T-cell (primary cell): ENCODE measurements around the gene EVI5L. TPM values are rescaled to one million over a fixed set of nuclear protein-coding genes. Genes with fewer than 3 reads are reported as not detected.
A peak's percentile ranks its signal among the peaks of the same experiment; 100 is the strongest.

Experiments
- ATAC-seq, 4 experiments: fragments of 200-7000 bp in 3 of 4; fragments of 150-1000 bp in 1 of 4; cut with Tn5 transposase; replicated peaks in 1 of 4; 1 replicate in 3 of 4; 2 replicates in 1 of 4; pipeline ENCODE4 v1.10.0; 2021; ENCODE audit warnings: moderate library complexity in 3 of 4, mild to moderate bottlenecking in 2 of 4, moderate number of reproducible peaks in 1 of 4
- CTCF ChIA-PET, 2 donors: fragments of 300-600 bp; sonication (Branson Sonifier 250); formaldehyde crosslinking; loops; one replicate each; lab custom pipeline; 2022; ENCODE audit warnings: antibody characterized with exemption in 2 of 2; lab: Charles Lee
- POLR2A ChIA-PET, 2 donors: fragments of 300-600 bp; sonication (Branson Sonifier 250); formaldehyde crosslinking; loops; one replicate each; lab custom pipeline; 2022; ENCODE audit warnings: antibody characterized with exemption in 2 of 2; lab: Charles Lee
- DNase-seq, 35 experiments: peaks; one replicate each; pipeline versions ENCODE4 v3.0.0 to v3.0.0-alpha.2; 2013 to 2023
- H3K27ac ChIP-seq: one replicate; pipeline ENCODE4 v1.5.1; 2013; ENCODE audit warnings: low read length
- H3K27me3 ChIP-seq, 2 experiments: replicated peaks in 1 of 2; 1 replicate in 1 of 2; 2 replicates in 1 of 2; pipeline versions ENCODE4 v1.6.1 to v1.7.0; 2013; ENCODE audit warnings: low read length in 1 of 2, mixed read lengths in 1 of 2; ENCODE audit not compliant: control insufficient read depth in 2 of 2, insufficient read depth in 2 of 2; ENCODE audit errors: extremely low read depth in 1 of 2
- H3K36me3 ChIP-seq, 2 donors: 1 replicate in 1 of 2; 2 replicates in 1 of 2; pipeline versions ENCODE4 v1.6.1 to v1.7.0; 2013; ENCODE audit warnings: low read length in 1 of 2; ENCODE audit not compliant: control insufficient read depth in 2 of 2, insufficient read depth in 1 of 2; ENCODE audit errors: extremely low read depth in 1 of 2
- H3K4me1 ChIP-seq, 2 experiments: 1 replicate in 1 of 2; 2 replicates in 1 of 2; pipeline versions ENCODE4 v1.6.1 to v1.7.0; 2013; ENCODE audit warnings: low read length in 2 of 2, mixed read lengths in 1 of 2; ENCODE audit not compliant: insufficient read depth in 2 of 2, control insufficient read depth in 1 of 2; ENCODE audit errors: extremely low read depth in 1 of 2
- H3K4me3 ChIP-seq, 2 donors: 1 replicate in 1 of 2; 2 replicates in 1 of 2; pipeline versions ENCODE4 v1.5.1 to v1.7.0; 2013; ENCODE audit warnings: mild to moderate bottlenecking in 2 of 2, low read length in 1 of 2, moderate library complexity in 1 of 2; ENCODE audit not compliant: control insufficient read depth in 1 of 2; ENCODE audit errors: extremely low read depth in 1 of 2
- H3K9me3 ChIP-seq: 2 replicates; pipeline ENCODE4 v1.7.0; 2013
- H3K27ac Mint-ChIP-seq, 2 donors: one replicate each; pipeline ENCODE4 v1.8.0; 2020 to 2021; ENCODE audit warnings: mild to moderate bottlenecking in 2 of 2, mixed read lengths in 2 of 2
- H3K27me3 Mint-ChIP-seq, 2 donors: one replicate each; pipeline ENCODE4 v1.8.0; 2021 to 2022; ENCODE audit warnings: mixed read lengths in 2 of 2
- H3K36me3 Mint-ChIP-seq: one replicate; pipeline ENCODE4 v1.8.0; 2021; ENCODE audit warnings: mixed read lengths
- H3K4me1 Mint-ChIP-seq, 3 donors: one replicate each; pipeline ENCODE4 v1.8.0; 2020 to 2022; ENCODE audit warnings: mixed read lengths in 3 of 3, mild to moderate bottlenecking in 1 of 3
- H3K4me3 Mint-ChIP-seq, 3 donors: one replicate each; pipeline ENCODE4 v1.8.0; 2020 to 2022; ENCODE audit warnings: mild to moderate bottlenecking in 3 of 3, mixed read lengths in 3 of 3, moderate library complexity in 3 of 3
- H3K9me3 Mint-ChIP-seq, 3 donors: one replicate each; pipeline ENCODE4 v1.8.0; 2020 to 2022; ENCODE audit warnings: mixed read lengths in 3 of 3
- WGBS: methylation state at CpG from one replicate; pipeline ENCODE4 v1.1.5; 2013; ENCODE audit warnings: missing lambda C conversion rate; ENCODE audit not compliant: insufficient coverage; 5-methylcytosine and 5-hydroxymethylcytosine counted together
- total RNA-seq, 35 experiments: library from RNA in 6 of 35; stranded (reverse) in 6 of 35; fragments of 120-200 nt in 1 of 35; gene quantifications; one replicate each; pipeline versions ENCODE4 v1.2.1 to v1.2.4 and lab custom pipeline; 2013 to 2026

Gene EVI5L
- total RNA-seq (10 to 100 TPM in 4 of 5 donors, 1 to 10 TPM in 1; 9.6 to 15.1 (median 13.7) TPM), total RNA-seq (lab: John Stamatoyannopoulos, UW) (4.0 to 25.9 (median 16.8) reads per million in 29 experiments)
- 6.8 TPM for total RNA-seq (2013)

DNA sequence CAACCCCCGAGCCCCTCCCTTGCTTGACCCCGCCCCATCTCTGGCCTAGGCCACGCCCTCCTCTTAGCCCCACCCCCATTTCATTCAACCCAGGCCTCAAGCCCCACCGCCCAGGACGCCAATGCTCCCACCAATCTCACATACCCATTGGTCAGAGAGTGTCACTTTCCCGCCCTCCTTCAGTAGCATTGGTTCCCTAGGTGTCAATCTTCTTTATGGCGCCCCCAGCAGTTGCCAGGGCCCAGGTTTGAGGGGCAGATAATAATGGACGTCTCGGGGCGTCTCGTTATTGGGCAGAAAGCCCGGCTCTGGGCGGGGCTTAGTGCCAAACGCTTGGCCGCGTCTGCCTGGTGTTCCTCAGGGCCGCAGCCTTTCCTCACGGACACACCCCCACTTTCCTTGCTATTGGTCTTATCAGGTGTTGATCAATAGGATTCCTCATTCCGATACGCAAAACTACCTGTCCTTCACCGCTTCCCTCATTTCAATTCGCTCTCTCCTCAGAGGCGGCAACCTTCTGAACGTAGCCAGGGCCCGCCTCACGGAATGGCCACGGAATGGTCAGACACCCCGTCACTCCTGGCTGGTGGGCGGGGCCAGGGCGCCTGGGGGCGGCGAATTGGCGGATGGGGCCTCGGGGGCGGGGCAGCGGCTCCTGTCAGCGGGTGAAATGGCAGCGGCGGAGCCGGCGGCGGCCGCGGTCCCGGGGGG, at the start of gene EVI5L:
TSS of gene EVI5L (plus strand) at position 658 of the 711 bp plus-strand sequence. CDS start 16,325 bp downstream, outside the sequence.
- H3K4me1 ChIP-seq, result peaks cover 8 to 29% of the 10 kb centered on the region in 2 experiments
- H3K36me3 ChIP-seq, result no peaks in the 10 kb centered on the region
- H3K9me3 ChIP-seq, result no peaks in the 10 kb centered on the region
- peak; percentile 96 to 100 (median 99) for DNase-seq
- Mint-ChIP-seq H3K9me3 (no peaks in the 10 kb centered on the region), H3K27me3 (no peaks in the 10 kb centered on the region), H3K4me1 (peaks cover 17 to 21% (median 19%) of the 10 kb centered on the region in 3 donors), H3K4me3 (peak within 1 kb of the TSS; percentile 77 to 83 (median 81)), H3K36me3 (no peaks in the 10 kb centered on the region), H3K27ac (peak within 1 kb of the TSS; percentile 79 to 83)
- POLR2A ChIA-PET, result no interaction called here
- CTCF ChIA-PET, result interaction anchor here (0.6 to 1.1 kb wide), 2 partner anchors 149 to 197 kb away, joined by 3 to 4 read pairs; partner anchors contain the start of gene TRAPPC5 (in 1 of the 2)
- peak within 1 kb of the TSS; percentile 44 to 45 for H3K4me3 ChIP-seq
- no peaks in the 10 kb centered on the region for H3K27me3 ChIP-seq
- WGBS, result under 1% methylated on average over 29 of the region's 45 CpGs
- peak within 1 kb of the TSS; percentile 4 for H3K27ac ChIP-seq
- peak; percentile 84 to 87 (median 87) for ATAC-seq

DNA sequence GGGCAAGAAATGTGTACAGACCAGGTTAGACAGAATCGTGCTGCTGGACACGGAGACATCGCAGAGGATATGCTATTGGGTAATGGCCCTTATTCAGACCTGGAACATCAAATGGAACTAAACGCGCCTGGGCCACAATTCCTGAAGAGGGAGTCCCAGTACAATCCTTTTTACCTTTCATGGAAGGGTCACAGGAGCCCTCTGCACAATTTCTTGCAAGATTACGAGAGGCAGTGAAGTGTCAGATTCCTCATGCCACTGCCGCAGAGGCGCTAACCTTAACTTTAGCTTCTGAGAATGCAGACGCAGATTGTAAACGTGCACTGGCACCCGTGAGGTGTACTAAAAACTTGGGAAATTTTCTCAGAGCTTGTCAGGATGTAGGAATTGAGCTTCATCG, 48.9 kb upstream of the EVI5L start:
- Histone ChIP-seq H3K4me3 (no peak overlapping the region), H3K36me3 (no peaks in the 10 kb centered on the region), H3K27me3 (peaks cover 2 to 23% of the 10 kb centered on the region in 2 experiments), H3K9me3 (no peaks in the 10 kb centered on the region), H3K27ac (no peak overlapping the region), H3K4me1 (no peaks in the 10 kb centered on the region)
- ChIA-PET POLR2A (interaction anchor here (0.6 to 0.8 kb wide), 2 partner anchors 107 to 598 kb away, joined by 5 read pairs; no protein-coding TSS in a partner anchor), CTCF (no interaction called here)
- no peak overlapping the region for H3K4me3 Mint-ChIP-seq
- 80% methylated on average over 12 of the region's 12 CpGs for WGBS
- H3K36me3 Mint-ChIP-seq, result no peaks in the 10 kb centered on the region
- no peak for DNase-seq
- H3K9me3 Mint-ChIP-seq, result peaks cover 0 to 7% (median 4%) of the 10 kb centered on the region in 3 donors
- H3K4me1 Mint-ChIP-seq, result no peaks in the 10 kb centered on the region
- H3K27me3 Mint-ChIP-seq, result peaks cover 11 to 27% of the 10 kb centered on the region in 2 donors
- no peak overlapping the region for H3K27ac Mint-ChIP-seq
- ATAC-seq, result no peak

- Mint-ChIP-seq H3K27ac (no peak overlapping the region), H3K4me3 (no peak overlapping the region), H3K27me3 (peaks cover 16 to 39% of the 10 kb centered on the region in 2 donors), H3K36me3 (no peaks in the 10 kb centered on the region), H3K9me3 (peaks cover 0 to 7% (median 4%) of the 10 kb centered on the region in 3 donors), H3K4me1 (peaks cover 0 to 6% (median 5%) of the 10 kb centered on the region in 3 donors)
- ATAC-seq (no peak), DNase-seq (no peak)
- Histone ChIP-seq H3K27me3 (peaks cover 2 to 43% of the 10 kb centered on the region in 2 experiments), H3K36me3 (no peaks in the 10 kb centered on the region), H3K4me3 (no peak overlapping the region), H3K27ac (no peak overlapping the region), H3K9me3 (no peaks in the 10 kb centered on the region), H3K4me1 (peaks cover 0 to 11% of the 10 kb centered on the region in 2 experiments)
- POLR2A ChIA-PET, result no interaction called here
- CTCF ChIA-PET, result no interaction called here
- 68% methylated on average over 4 of the region's 8 CpGs for WGBS
These were observed 46.0 kb upstream of the EVI5L start for GRCh38 chr19:7783991-7784423.

- ATAC-seq (no peak), DNase-seq (no peak)
- peaks cover 2 to 19% of the 10 kb centered on the region in 2 experiments for H3K4me1 ChIP-seq
- ChIA-PET POLR2A (no interaction called here), CTCF (no interaction called here)
- Mint-ChIP-seq H3K9me3 (peaks cover 0 to 7% (median 4%) of the 10 kb centered on the region in 3 donors), H3K27ac (no peak overlapping the region), H3K36me3 (no peaks in the 10 kb centered on the region), H3K4me3 (no peak overlapping the region), H3K27me3 (peaks cover 20 to 46% of the 10 kb centered on the region in 2 donors), H3K4me1 (peaks cover 5 to 12% (median 8%) of the 10 kb centered on the region in 3 donors)
- H3K27ac ChIP-seq, result no peak overlapping the region
- H3K27me3 ChIP-seq, result peaks cover 4 to 47% of the 10 kb centered on the region in 2 experiments
- no peaks in the 10 kb centered on the region for H3K36me3 ChIP-seq
- H3K4me3 ChIP-seq, result no peak overlapping the region
- H3K9me3 ChIP-seq, result no peaks in the 10 kb centered on the region
These were observed 45.2 kb upstream of the EVI5L start for GRCh38 chr19:7784856-7785255.

DNA sequence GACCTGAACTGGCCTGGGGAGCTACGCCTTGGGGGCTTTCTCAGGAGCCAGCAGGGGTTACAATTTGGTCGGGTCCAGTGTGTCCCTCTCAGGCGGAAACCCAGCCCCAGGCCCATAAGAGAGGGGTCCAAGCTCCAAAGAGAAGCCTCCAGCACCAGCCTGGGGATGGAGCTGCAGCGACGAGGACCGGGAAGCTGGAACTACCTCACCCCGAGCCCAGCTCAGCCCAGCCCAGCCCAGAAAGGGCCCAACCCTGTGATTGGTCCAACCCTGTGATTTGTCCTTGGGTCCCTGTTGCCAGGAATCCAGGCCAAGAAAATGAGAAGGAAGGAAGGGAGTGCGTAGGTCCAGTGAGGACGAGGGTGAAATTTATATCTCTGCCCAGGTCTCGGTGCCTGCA, 42.9 kb upstream of the EVI5L start:
- Histone ChIP-seq H3K9me3 (no peaks in the 10 kb centered on the region), H3K27me3 (peaks cover 5 to 54% of the 10 kb centered on the region in 2 experiments), H3K27ac (no peak overlapping the region), H3K36me3 (no peaks in the 10 kb centered on the region), H3K4me1 (peaks cover 2 to 19% of the 10 kb centered on the region in 2 experiments), H3K4me3 (no peak overlapping the region)
- ATAC-seq (no peak), DNase-seq (no peak)
- Mint-ChIP-seq H3K9me3 (peaks cover 0 to 7% (median 4%) of the 10 kb centered on the region in 3 donors), H3K27me3 (peaks cover 20 to 48% of the 10 kb centered on the region in 2 donors), H3K27ac (no peak overlapping the region), H3K4me1 (peaks cover 5 to 13% (median 8%) of the 10 kb centered on the region in 3 donors), H3K36me3 (no peaks in the 10 kb centered on the region), H3K4me3 (peak overlapping the region in 1 of 3 donors; percentile 67)
- WGBS, result 44% methylated on average over 6 of the region's 10 CpGs
- ChIA-PET CTCF (interaction anchor here in 1 of 2 donors (0.6 kb wide), 1 partner anchor 219 kb away, joined by 3 read pairs; no protein-coding TSS in a partner anchor), POLR2A (no interaction called here)

DNA sequence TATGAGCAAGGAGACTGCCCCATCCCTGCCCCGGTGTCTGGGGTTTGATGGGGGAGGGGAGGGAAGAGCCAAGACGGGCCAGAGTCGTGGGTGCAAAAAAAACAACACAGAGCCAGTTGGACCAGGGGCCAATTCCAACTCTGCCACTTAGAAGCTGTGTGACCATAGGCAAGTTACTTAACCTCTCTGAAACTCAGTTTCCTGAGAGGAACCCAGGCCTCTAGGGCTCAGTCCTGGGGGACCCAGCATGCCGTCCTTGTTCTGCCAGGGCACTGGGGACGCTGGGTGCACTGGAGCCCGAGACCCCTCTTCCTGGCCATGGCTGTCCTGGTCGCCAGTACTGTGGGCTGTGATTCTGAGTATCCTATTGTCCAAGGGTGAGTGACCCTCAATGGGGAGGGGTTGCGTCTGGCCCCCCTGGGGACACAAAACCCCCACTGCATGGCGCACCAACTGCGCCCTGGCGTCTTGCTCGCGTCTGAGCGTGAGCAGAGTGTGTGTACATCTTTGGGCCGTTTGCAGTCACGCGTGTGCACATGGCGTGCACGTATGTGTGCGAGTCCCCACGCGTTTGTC, 42.3 kb upstream of the EVI5L start:
- ChIA-PET POLR2A (no interaction called here), CTCF (interaction anchor here in 1 of 2 donors (0.6 kb wide), 1 partner anchor 219 kb away, joined by 3 read pairs; no protein-coding TSS in a partner anchor)
- Histone ChIP-seq H3K36me3 (no peaks in the 10 kb centered on the region), H3K9me3 (no peaks in the 10 kb centered on the region), H3K27ac (no peak overlapping the region), H3K4me3 (no peak overlapping the region), H3K4me1 (peaks cover 2 to 19% of the 10 kb centered on the region in 2 experiments), H3K27me3 (peaks cover 5 to 54% of the 10 kb centered on the region in 2 experiments)
- H3K36me3 Mint-ChIP-seq, result no peaks in the 10 kb centered on the region
- peaks cover 0 to 7% (median 4%) of the 10 kb centered on the region in 3 donors for H3K9me3 Mint-ChIP-seq
- peak overlapping the region in 1 of 3 donors; percentile 67 for H3K4me3 Mint-ChIP-seq
- WGBS, result 19% methylated on average over 21 of the region's 22 CpGs
- ATAC-seq, result peak in 1 of 4 experiments; percentile 12
- peaks cover 5 to 13% (median 8%) of the 10 kb centered on the region in 3 donors for H3K4me1 Mint-ChIP-seq
- no peak overlapping the region for H3K27ac Mint-ChIP-seq
- peaks cover 20 to 48% of the 10 kb centered on the region in 2 donors for H3K27me3 Mint-ChIP-seq
- no peak for DNase-seq
